GM23338 (cell line): Measurements from ENCODE around the gene POU2F3.

Experiments used
- CTCF ChIP-seq, 2 experiments: fragments of 200-600 bp in 1 of 2; sonication (generic) in 1 of 2; conservative IDR thresholded peaks; 2 replicates each; pipeline versions ENCODE4 v1.5.1 to v1.6.1; 2016 to 2017; ENCODE audit warnings: antibody characterized with exemption in 2 of 2, low read depth in 2 of 2, mild to moderate bottlenecking in 2 of 2, moderate library complexity in 1 of 2
- EZH2phosphoT487 ChIP-seq: fragments of 200-600 bp; sonication (generic); IDR thresholded peaks from one replicate; pipeline ENCODE4 v1.8.1; 2018; ENCODE audit warnings: antibody characterized with exemption; ENCODE audit not compliant: unreplicated experiment
- POLR2AphosphoS5 ChIP-seq: IDR thresholded peaks from 2 replicates; pipeline ENCODE4 v1.6.1; 2016; ENCODE audit warnings: antibody characterized with exemption, low read depth

GRCh38 chr11:120339394-120339890, 99.5 kb downstream of the POU2F3 start:
- TF ChIP-seq CTCF (conservative IDR thresholded peaks at IDR 0.05; ENCODE audit: low read depth in 2 of 2) (no peak), EZH2phosphoT487 (no peak), POLR2AphosphoS5 (no peak)
